ENCODE results near the gene ASCC1.

The ASCC1 gene

GRCh38 chr10:72080042-72080975 is 135.8 kb downstream of the ASCC1 start:
- Mint-ChIP-seq H3K36me3 (ENCODE audit: low read depth) (peaks cover 40% of the 10 kb centered on the region), H3K27ac (peak overlapping the region; percentile 62), H3K9me3 (no peaks in the 10 kb centered on the region), H3K27me3 (ENCODE audit: low read depth) (no peaks in the 10 kb centered on the region), H3K4me1 (ENCODE audit: low read depth) (peaks cover 72% of the 10 kb centered on the region), H3K4me3 (peak overlapping the region; percentile 34)

GRCh38 chr10:72079356-72079755 is 136.7 kb downstream of the ASCC1 start:
- Mint-ChIP-seq H3K36me3 (ENCODE audit: low read depth) (peaks cover 33% of the 10 kb centered on the region), H3K4me3 (no peak overlapping the region), H3K4me1 (ENCODE audit: low read depth) (peaks cover 67% of the 10 kb centered on the region), H3K27ac (peak overlapping the region; percentile 45), H3K27me3 (ENCODE audit: low read depth) (no peaks in the 10 kb centered on the region), H3K9me3 (no peaks in the 10 kb centered on the region)

GRCh38 chr10:72077275-72077990 is 138.6 kb downstream of the ASCC1 start:
- H3K36me3 Mint-ChIP-seq (ENCODE audit: low read depth), result peaks cover 28% of the 10 kb centered on the region
- peak overlapping the region; percentile 82 for H3K27ac Mint-ChIP-seq
- no peaks in the 10 kb centered on the region for H3K27me3 Mint-ChIP-seq (ENCODE audit: low read depth)
- no peaks in the 10 kb centered on the region for H3K9me3 Mint-ChIP-seq
- H3K4me1 Mint-ChIP-seq (ENCODE audit: low read depth), result peaks cover 56% of the 10 kb centered on the region
- no peak overlapping the region for H3K4me3 Mint-ChIP-seq

- Mint-ChIP-seq H3K36me3 (ENCODE audit: low read depth) (peaks cover 29% of the 10 kb centered on the region), H3K9me3 (no peaks in the 10 kb centered on the region), H3K4me3 (no peak overlapping the region), H3K27me3 (ENCODE audit: low read depth) (no peaks in the 10 kb centered on the region), H3K4me1 (ENCODE audit: low read depth) (peaks cover 52% of the 10 kb centered on the region), H3K27ac (peak overlapping the region; percentile 46)
Measured at GRCh38 chr10:72076756-72077155, 139.3 kb downstream of the ASCC1 start.

- Mint-ChIP-seq H3K36me3 (ENCODE audit: low read depth) (peaks cover 32% of the 10 kb centered on the region), H3K9me3 (no peaks in the 10 kb centered on the region), H3K27ac (peak overlapping the region; percentile 68), H3K27me3 (ENCODE audit: low read depth) (no peaks in the 10 kb centered on the region), H3K4me1 (ENCODE audit: low read depth) (peaks cover 51% of the 10 kb centered on the region), H3K4me3 (peak overlapping the region; percentile 13)
Measured at GRCh38 chr10:72075376-72076115, 140.5 kb downstream of the ASCC1 start.

GRCh38 chr10:72074574-72075375 is 141.3 kb downstream of the ASCC1 start:
- H3K4me3 Mint-ChIP-seq, result no peak overlapping the region
- H3K4me1 Mint-ChIP-seq (ENCODE audit: low read depth), result peaks cover 45% of the 10 kb centered on the region
- peaks cover 31% of the 10 kb centered on the region for H3K36me3 Mint-ChIP-seq (ENCODE audit: low read depth)
- no peaks in the 10 kb centered on the region for H3K9me3 Mint-ChIP-seq
- H3K27me3 Mint-ChIP-seq (ENCODE audit: low read depth), result no peaks in the 10 kb centered on the region
- H3K27ac Mint-ChIP-seq, result no peak overlapping the region

GRCh38 chr10:72073708-72074573 is 142.1 kb downstream of the ASCC1 start:
- peaks cover 34% of the 10 kb centered on the region for H3K36me3 Mint-ChIP-seq (ENCODE audit: low read depth)
- no peaks in the 10 kb centered on the region for H3K9me3 Mint-ChIP-seq
- H3K27ac Mint-ChIP-seq, result no peak overlapping the region
- peaks cover 41% of the 10 kb centered on the region for H3K4me1 Mint-ChIP-seq (ENCODE audit: low read depth)
- H3K27me3 Mint-ChIP-seq (ENCODE audit: low read depth), result no peaks in the 10 kb centered on the region
- no peak overlapping the region for H3K4me3 Mint-ChIP-seq

- Mint-ChIP-seq H3K27me3 (ENCODE audit: low read depth) (no peaks in the 10 kb centered on the region), H3K36me3 (ENCODE audit: low read depth) (peaks cover 35% of the 10 kb centered on the region), H3K4me3 (no peak overlapping the region), H3K9me3 (no peaks in the 10 kb centered on the region), H3K27ac (peak overlapping the region; percentile 41), H3K4me1 (ENCODE audit: low read depth) (peaks cover 33% of the 10 kb centered on the region)
Measured at GRCh38 chr10:72072639-72073038, 143.4 kb downstream of the ASCC1 start.

- no peaks in the 10 kb centered on the region for H3K27me3 Mint-ChIP-seq (ENCODE audit: low read depth)
- H3K27ac Mint-ChIP-seq, result no peak overlapping the region
- peaks cover 28% of the 10 kb centered on the region for H3K4me1 Mint-ChIP-seq (ENCODE audit: low read depth)
- H3K9me3 Mint-ChIP-seq, result no peaks in the 10 kb centered on the region
- peaks cover 38% of the 10 kb centered on the region for H3K36me3 Mint-ChIP-seq (ENCODE audit: low read depth)
- no peak overlapping the region for H3K4me3 Mint-ChIP-seq
Measured at GRCh38 chr10:72072046-72072445, 144.0 kb downstream of the ASCC1 start.

- Mint-ChIP-seq H3K4me1 (ENCODE audit: low read depth) (peaks cover 13% of the 10 kb centered on the region), H3K4me3 (no peak overlapping the region), H3K36me3 (ENCODE audit: low read depth) (peaks cover 40% of the 10 kb centered on the region), H3K27me3 (ENCODE audit: low read depth) (no peaks in the 10 kb centered on the region), H3K9me3 (no peaks in the 10 kb centered on the region), H3K27ac (peak overlapping the region; percentile 57)
Measured at GRCh38 chr10:72069751-72070526, 146.1 kb downstream of the ASCC1 start.

- no peaks in the 10 kb centered on the region for H3K27me3 Mint-ChIP-seq (ENCODE audit: low read depth)
- H3K4me1 Mint-ChIP-seq (ENCODE audit: low read depth), result peaks cover 13% of the 10 kb centered on the region
- H3K27ac Mint-ChIP-seq, result peak overlapping the region; percentile 55
- no peaks in the 10 kb centered on the region for H3K9me3 Mint-ChIP-seq
- H3K36me3 Mint-ChIP-seq (ENCODE audit: low read depth), result peaks cover 42% of the 10 kb centered on the region
- no peak overlapping the region for H3K4me3 Mint-ChIP-seq
Measured at GRCh38 chr10:72068901-72069446, 147.1 kb downstream of the ASCC1 start.

- Mint-ChIP-seq H3K4me1 (ENCODE audit: low read depth) (peaks cover 8% of the 10 kb centered on the region), H3K9me3 (no peaks in the 10 kb centered on the region), H3K27me3 (ENCODE audit: low read depth) (no peaks in the 10 kb centered on the region), H3K4me3 (no peak overlapping the region), H3K27ac (no peak overlapping the region), H3K36me3 (ENCODE audit: low read depth) (peaks cover 42% of the 10 kb centered on the region)
Measured at GRCh38 chr10:72068126-72068765, 147.8 kb downstream of the ASCC1 start.

All from T-helper 1 cell treated with Interleukin-12 subunit alpha and Interleukin-12 subunit beta and Interleukin-4 antibody, amounts not matched to agents 30 μg/mL and 1 μg/mL, for 36 hours (primary cell).